LHCN-M2 (cell line): ENCODE results near the gene ATP6V1G3. TPM values are rescaled to one million over a fixed set of nuclear protein-coding genes. Genes with fewer than 3 reads are reported as not detected.
"Not testable (repeated sequence)": the region's sequence is repeated elsewhere in the genome, so short reads cannot be mapped to it uniquely, and the experiment has no call there.

Source experiments
- DNase-seq: peaks from one replicate; pipeline ENCODE4 v3.0.0-alpha.2; 2012; ENCODE audit warnings: low read depth
- total RNA-seq: library from RNA; depleted of rRNA; stranded (reverse); fragments of >200 nt; gene quantifications from 2 replicates; pipeline ENCODE4 v1.2.3, GENCODE V29; 2014

The ATP6V1G3 gene
- total RNA-seq, 1 experiment from 2014 or later, result not detected

GRCh38 chr1:198543670-198544260 lies 3.3 kb upstream of the ATP6V1G3 start:
- no peak for DNase-seq

- DNase-seq, result no peak
Measured at GRCh38 chr1:198542632-198543031, 2.2 kb upstream of the ATP6V1G3 start.

GRCh38 chr1:198541737-198542136 lies 1.3 kb upstream of the ATP6V1G3 start:
- no peak for DNase-seq

GRCh38 chr1:198538579-198539364 lies 1.7 kb downstream of the ATP6V1G3 start:
- DNase-seq, result no peak

GRCh38 chr1:198535631-198536030 lies 4.8 kb downstream of the ATP6V1G3 start:
- DNase-seq, result no peak

GRCh38 chr1:198534548-198535418 lies 5.7 kb downstream of the ATP6V1G3 start:
- no peak for DNase-seq

- no peak for DNase-seq
Measured at GRCh38 chr1:198531891-198532290, 8.6 kb downstream of the ATP6V1G3 start.

- peak; percentile 38 for DNase-seq
Measured at GRCh38 chr1:198530953-198531352, 9.5 kb downstream of the ATP6V1G3 start.

GRCh38 chr1:198529414-198529813 lies 11.1 kb downstream of the ATP6V1G3 start:
- DNase-seq, result peak; percentile 84

- peak; percentile 33 for DNase-seq
Measured at GRCh38 chr1:198528364-198528763, 12.1 kb downstream of the ATP6V1G3 start.

- no peak for DNase-seq
Measured at GRCh38 chr1:198524556-198524955, 15.9 kb downstream of the ATP6V1G3 start.

GRCh38 chr1:198524127-198524526 lies 16.4 kb downstream of the ATP6V1G3 start:
- not testable (repeated sequence) for DNase-seq

- no peak for DNase-seq
Measured at GRCh38 chr1:198523182-198523950, 17.1 kb downstream of the ATP6V1G3 start.

GRCh38 chr1:198520524-198521254 lies 19.8 kb downstream of the ATP6V1G3 start:
- no peak for DNase-seq

- no peak for DNase-seq
Measured at GRCh38 chr1:198519639-198520501, 20.6 kb downstream of the ATP6V1G3 start.

GRCh38 chr1:198517623-198518199 lies 22.8 kb downstream of the ATP6V1G3 start:
- DNase-seq, result no peak

- no peak for DNase-seq
Measured at GRCh38 chr1:198500096-198500495, 40.4 kb downstream of the ATP6V1G3 start.

GRCh38 chr1:198499588-198499987 lies 40.9 kb downstream of the ATP6V1G3 start:
- DNase-seq, result peak; percentile 64

- DNase-seq, result no peak
Measured at GRCh38 chr1:198498881-198499280, 41.6 kb downstream of the ATP6V1G3 start.

- DNase-seq, result no peak
Measured at GRCh38 chr1:198498103-198498385, 42.4 kb downstream of the ATP6V1G3 start.
